ENCODE data around the gene SLC10A7. TPM values are rescaled to one million over a fixed set of nuclear protein-coding genes. Genes with fewer than 3 reads are reported as not detected.
A peak's percentile ranks its signal among the peaks of the same experiment; 100 is the strongest.

Gene SLC10A7
- total RNA-seq, 1 donor from 2014 or later: 15.5 TPM

DNA sequence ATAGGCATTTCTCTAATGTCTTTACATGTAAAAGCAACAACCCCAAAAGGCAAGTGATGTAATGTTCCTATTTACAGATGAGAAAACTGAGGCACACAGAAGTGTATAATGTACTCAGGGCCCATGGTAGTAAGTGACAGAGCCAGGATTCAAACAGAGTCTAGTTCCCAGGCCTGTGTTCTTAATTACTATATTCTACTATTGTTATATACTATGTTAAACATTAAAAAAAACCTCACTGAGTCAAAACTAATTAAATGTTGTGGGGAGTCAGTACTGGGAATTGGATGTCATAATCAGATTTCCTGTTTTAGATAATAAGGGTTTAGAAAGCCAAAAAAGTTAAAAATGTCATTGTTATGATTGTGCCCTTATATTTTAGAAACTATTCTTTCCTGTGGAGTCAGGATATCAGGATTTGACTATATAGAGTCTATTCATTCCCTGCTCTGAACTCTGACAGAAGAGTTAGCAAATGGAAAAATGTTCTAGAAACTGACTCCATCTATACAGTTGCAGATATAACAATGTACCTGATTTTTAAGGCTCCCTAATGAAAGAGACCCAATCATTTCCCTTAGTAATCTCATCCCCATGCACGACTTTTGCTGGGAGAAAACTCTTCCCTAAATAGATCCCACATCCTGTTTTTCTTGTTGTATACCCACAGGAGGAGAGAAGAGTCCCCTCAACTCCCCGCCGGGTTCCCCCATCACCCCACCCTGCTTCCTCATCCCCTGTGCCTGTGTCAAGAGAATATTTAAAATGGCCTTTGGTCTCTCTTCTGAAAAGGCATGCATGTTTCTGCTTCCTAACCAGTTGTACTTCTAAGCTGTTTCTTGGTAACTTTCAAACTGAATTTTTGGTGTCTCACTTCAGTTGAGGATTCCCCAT, 237.7 kb downstream of the SLC10A7 start:
- no peaks in the 10 kb centered on the region for H3K27me3 Mint-ChIP-seq (ENCODE audit: low read depth)

DNA sequence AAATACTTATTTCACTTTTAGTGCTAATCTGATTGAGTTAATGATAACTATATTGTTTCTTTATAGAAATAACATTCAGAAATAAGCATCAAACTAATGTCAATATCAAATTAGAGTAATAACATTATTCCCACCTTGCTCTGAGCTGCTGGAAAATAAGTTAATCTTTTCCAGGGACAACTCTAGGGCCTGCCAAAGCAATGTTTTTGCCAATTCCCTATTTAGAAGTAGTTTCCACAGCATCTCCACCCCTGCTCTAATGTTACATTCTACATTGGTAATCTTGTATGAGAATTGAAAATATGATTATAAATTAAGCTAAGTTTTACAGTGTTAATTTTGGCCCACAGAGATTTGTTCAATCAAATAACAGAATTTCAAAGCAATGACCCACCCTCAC, 239.1 kb downstream of the SLC10A7 start:
- no peaks in the 10 kb centered on the region for H3K36me3 Mint-ChIP-seq
- H3K27me3 Mint-ChIP-seq (ENCODE audit: low read depth): no peaks in the 10 kb centered on the region
- H3K4me3 Mint-ChIP-seq: no peak overlapping the region
- H3K27ac Mint-ChIP-seq: no peak overlapping the region
- H3K9me3 Mint-ChIP-seq: no peaks in the 10 kb centered on the region
- no peak for DNase-seq (ENCODE audit: low spot score in 2 of 2, unreplicated experiment in 2 of 2)
- TF ChIP-seq, protein P1, sequence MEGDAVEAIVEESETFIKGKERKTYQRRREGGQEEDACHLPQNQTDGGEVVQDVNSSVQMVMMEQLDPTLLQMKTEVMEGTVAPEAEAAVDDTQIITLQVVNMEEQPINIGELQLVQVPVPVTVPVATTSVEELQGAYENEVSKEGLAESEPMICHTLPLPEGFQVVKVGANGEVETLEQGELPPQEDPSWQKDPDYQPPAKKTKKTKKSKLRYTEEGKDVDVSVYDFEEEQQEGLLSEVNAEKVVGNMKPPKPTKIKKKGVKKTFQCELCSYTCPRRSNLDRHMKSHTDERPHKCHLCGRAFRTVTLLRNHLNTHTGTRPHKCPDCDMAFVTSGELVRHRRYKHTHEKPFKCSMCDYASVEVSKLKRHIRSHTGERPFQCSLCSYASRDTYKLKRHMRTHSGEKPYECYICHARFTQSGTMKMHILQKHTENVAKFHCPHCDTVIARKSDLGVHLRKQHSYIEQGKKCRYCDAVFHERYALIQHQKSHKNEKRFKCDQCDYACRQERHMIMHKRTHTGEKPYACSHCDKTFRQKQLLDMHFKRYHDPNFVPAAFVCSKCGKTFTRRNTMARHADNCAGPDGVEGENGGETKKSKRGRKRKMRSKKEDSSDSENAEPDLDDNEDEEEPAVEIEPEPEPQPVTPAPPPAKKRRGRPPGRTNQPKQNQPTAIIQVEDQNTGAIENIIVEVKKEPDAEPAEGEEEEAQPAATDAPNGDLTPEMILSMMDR (IDR thresholded peaks at IDR 0.05; ENCODE audit: unreplicated experiment): no peak
- no peaks in the 10 kb centered on the region for H3K4me1 Mint-ChIP-seq

More for the DNA sequence above, 237.7 kb downstream of the SLC10A7 start:
- Mint-ChIP-seq H3K4me3 (no peak overlapping the region), H3K4me1 (no peaks in the 10 kb centered on the region), H3K9me3 (no peaks in the 10 kb centered on the region), H3K36me3 (no peaks in the 10 kb centered on the region), H3K27ac (no peak overlapping the region)
- DNase-seq (ENCODE audit: low spot score in 2 of 2, unreplicated experiment in 2 of 2): no peak
- TF ChIP-seq, protein P1 (IDR thresholded peaks at IDR 0.05; ENCODE audit: unreplicated experiment): no peak

DNA sequence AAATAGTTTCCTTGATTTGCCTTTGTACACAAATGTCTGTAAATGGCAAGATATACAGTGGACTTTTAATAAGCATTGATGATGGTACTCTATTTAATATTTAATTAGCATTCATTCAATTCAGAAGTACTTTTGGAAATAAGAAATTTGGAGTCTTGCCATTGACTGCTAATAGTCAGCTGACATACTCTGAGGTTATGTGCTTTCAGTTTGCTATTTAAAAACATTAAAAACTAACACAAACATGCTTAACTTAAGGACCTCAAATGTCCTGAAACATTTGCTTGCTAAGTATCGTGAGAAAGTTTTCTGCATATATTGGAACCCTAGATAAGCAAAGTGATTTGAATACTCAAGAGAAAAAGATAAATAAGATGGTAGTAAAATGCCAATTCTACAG, 242.8 kb downstream of the SLC10A7 start:
- H3K27me3 Mint-ChIP-seq (ENCODE audit: low read depth): no peaks in the 10 kb centered on the region
- no peaks in the 10 kb centered on the region for H3K4me1 Mint-ChIP-seq
- TF ChIP-seq, protein P1 (IDR thresholded peaks at IDR 0.05; ENCODE audit: unreplicated experiment): no peak
- no peak for DNase-seq (ENCODE audit: low spot score in 2 of 2, unreplicated experiment in 2 of 2)
- H3K36me3 Mint-ChIP-seq: no peaks in the 10 kb centered on the region
- H3K27ac Mint-ChIP-seq: no peak overlapping the region
- H3K9me3 Mint-ChIP-seq: peaks cover 4% of the 10 kb centered on the region
- H3K4me3 Mint-ChIP-seq: no peak overlapping the region

DNA sequence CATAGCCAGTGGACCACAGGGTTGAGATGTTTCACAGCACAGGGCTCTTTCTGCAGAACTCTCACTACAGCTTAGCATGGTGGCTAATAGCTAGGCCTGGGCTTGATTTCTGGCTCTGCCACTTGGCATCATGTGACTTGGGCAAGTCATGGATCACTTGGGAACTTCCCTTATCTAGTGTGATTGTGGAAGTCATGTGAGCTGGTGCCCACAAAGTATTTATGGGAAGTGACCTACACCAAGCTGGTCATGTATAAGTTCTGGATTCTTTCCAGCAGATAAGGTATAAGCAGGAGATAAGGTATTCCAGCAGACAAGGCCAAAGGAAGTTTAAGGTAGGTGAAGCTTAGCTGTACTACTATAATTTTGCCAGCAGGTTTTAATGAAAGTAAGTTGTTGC, 246.4 kb downstream of the SLC10A7 start:
- TF ChIP-seq, protein P1 (IDR thresholded peaks at IDR 0.05; ENCODE audit: unreplicated experiment): peak; percentile 15
- Mint-ChIP-seq H3K36me3 (no peaks in the 10 kb centered on the region), H3K4me1 (no peaks in the 10 kb centered on the region), H3K27me3 (ENCODE audit: low read depth) (no peaks in the 10 kb centered on the region), H3K4me3 (no peak overlapping the region), H3K27ac (no peak overlapping the region), H3K9me3 (peaks cover 4% of the 10 kb centered on the region)
- no peak for DNase-seq (ENCODE audit: low spot score in 2 of 2, unreplicated experiment in 2 of 2)

DNA sequence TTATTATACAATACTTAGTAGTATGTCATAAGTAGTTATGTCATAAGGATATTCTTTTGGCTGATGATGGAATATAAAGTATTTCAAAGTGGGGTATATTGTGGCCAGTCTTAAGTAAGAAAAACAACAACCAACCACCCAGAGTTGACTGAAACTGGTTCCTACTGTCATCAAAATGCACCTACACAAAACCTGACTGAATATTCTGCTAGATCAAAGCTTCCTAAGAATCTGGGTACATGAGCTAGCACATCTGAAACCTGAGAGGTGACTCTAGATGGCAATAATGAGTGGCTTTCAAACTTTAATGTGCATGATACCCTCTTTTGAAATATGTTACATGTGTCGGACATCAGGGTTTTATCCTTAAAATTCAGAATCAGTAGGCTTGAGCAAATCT, 247.0 kb downstream of the SLC10A7 start:
- H3K27me3 Mint-ChIP-seq (ENCODE audit: low read depth): no peaks in the 10 kb centered on the region

More for the DNA sequence above, 247.0 kb downstream of the SLC10A7 start:
- Mint-ChIP-seq H3K4me1 (no peaks in the 10 kb centered on the region), H3K9me3 (peaks cover 4% of the 10 kb centered on the region), H3K36me3 (no peaks in the 10 kb centered on the region), H3K27ac (no peak overlapping the region), H3K4me3 (no peak overlapping the region)
- no peak for DNase-seq (ENCODE audit: low spot score in 2 of 2, unreplicated experiment in 2 of 2)
- TF ChIP-seq, protein P1 (IDR thresholded peaks at IDR 0.05; ENCODE audit: unreplicated experiment): no peak
